ENCODE data around the gene GRN.
"Not testable (repeated sequence)": the region's sequence is repeated elsewhere in the genome, so short reads cannot be mapped to it uniquely, and the experiment has no call there.

Gene GRN

DNA sequence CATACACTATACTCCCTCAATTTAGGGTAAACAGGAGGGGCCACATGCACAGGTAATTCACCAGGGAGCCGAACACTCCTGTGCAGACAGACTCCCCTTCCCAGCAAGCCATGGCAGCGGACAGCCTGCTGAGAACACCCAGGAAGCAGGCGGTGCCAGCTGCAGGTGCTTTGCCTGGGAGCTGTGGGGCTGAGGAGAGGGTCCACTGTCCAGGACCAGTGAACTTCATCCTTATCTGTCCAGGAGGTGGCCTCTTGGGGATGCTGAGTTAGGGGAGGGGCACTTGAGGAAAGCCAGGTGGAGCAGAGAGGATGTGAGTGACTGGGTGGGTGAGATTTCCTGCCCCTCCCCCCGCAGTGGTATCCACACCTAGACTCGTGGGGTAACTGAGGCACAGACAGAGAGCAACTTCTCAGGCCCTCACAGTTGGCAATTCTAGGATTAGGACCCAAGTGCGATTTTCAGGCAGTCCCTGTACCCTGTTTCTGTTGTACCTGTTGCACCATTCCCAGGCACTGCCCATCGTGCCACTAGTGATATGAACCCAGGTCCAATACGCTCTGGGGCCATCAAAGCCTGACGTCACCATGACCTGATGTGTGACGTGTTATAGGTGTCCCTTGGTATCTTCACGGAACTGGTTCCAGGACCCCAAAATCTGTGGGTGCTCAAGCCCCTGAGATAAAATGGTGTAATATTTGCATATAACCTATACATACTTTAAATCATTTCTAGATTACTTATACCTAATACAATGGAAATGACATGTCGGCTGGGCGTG is 1.2 kb downstream of the GRN start:
- DNase-seq (ENCODE audit: low read depth in 3 of 3): no peak

DNA sequence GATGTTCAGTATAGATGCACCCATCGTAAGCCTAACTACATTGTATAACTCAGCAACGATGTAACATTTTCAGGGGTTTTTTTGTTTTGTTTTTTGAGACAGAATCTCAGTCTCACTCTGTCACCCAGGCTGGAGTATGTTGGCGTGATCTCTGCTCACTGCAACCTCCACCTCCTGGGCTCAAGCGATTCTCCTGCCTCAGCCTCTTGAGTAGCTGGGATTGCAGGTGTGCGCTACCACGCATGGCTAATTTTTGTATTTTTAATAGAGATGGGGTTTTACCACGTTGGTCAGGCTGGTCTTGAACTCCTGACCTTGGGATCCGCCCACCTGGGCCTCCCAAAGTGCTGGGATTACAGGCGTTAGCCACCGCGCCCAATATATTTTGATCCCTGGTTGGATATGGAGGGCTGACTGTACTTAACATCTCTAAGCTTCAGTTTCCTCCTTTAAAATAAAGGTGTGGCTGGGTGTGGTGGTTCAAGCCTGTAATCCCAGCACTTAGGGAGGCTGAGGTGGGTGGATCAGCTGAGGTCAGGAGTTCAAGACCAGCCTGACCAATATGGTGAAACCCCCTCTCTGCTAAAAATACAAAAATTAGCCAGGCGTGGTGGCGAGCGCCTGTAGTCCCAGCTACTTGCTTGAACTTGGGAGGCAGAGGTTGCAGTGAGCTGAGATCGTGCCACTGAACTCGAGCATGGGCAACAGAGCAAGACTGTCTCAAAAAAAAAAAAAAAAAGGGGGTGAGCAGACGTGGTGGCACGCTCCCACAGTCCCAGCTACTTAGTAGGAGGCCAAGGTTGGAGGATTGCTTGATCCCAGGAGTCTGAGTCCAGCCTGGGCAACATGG is 2.3 kb downstream of the GRN start:
- DNase-seq (ENCODE audit: low read depth in 3 of 3): not testable (repeated sequence)

DNA sequence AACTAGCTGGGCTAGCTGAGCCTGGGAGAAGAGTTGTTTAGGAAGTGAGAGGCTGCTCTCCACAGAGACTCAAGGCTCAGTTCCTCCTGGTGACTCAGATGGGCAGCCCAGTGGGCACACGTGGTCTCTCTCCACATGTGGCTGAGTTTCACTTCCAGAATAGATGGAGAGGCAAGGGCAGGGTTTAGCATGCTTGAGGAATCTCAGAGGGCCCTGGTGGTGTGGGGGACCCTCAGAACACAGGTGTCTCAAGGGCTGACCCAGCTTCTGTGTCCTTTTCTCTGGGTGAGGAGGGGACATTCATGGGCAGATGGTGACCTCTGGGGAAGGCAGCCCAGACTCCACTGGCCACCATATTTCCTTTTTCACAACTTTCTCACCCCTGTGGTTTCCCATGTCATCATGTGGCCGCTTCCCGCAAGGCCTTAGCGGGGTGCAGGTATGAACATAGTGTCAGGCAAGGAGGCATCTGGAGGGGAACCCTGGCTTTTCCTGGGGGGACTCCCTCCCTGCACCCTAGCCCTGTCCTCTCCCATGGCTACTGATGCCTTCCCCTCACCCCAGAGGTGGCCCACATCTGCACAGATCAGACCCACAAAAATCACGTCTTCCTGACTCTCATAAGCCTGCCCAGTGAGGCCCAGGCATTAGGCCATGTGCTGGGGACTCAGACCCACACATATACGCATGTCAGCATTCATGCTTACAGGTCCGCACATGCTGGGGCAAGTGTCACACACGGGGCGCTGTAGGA is 3.3 kb downstream of the GRN start:
- DNase-seq (ENCODE audit: low read depth in 3 of 3): no peak

DNA sequence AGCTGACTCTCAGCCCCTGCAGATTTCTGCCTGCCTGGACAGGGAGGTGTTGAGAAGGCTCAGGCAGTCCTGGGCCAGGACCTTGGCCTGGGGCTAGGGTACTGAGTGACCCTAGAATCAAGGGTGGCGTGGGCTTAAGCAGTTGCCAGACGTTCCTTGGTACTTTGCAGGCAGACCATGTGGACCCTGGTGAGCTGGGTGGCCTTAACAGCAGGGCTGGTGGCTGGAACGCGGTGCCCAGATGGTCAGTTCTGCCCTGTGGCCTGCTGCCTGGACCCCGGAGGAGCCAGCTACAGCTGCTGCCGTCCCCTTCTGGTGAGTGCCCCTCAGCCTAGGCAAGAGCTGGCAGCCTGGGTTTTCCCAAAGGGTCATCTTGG is 3.9 kb downstream of the GRN start:
- DNase-seq (ENCODE audit: low read depth in 3 of 3): no peak

DNA sequence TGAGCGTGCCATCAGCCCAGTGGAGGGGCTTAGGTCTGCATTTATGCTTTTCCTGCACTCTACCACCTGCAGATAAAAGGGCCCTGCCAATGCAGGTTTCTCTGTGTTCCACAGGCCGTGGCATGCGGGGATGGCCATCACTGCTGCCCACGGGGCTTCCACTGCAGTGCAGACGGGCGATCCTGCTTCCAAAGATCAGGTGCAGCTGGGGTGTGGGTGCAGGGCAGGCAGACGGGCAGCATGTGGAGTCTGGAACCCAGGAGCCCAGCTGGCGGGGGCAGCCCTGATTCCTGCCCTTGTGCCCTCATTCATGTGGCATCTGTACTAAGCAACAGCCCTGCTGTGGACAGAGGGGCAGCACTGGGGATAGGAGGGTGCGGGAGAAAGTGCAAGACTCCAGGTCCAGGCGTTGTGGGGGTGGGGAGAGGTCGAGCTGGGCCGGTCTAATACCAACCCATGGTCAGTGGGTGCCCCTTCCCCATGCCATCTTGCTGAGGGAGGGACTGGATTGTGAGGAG is 4.5 kb downstream of the GRN start:
- no peak for DNase-seq (ENCODE audit: low read depth in 3 of 3)

DNA sequence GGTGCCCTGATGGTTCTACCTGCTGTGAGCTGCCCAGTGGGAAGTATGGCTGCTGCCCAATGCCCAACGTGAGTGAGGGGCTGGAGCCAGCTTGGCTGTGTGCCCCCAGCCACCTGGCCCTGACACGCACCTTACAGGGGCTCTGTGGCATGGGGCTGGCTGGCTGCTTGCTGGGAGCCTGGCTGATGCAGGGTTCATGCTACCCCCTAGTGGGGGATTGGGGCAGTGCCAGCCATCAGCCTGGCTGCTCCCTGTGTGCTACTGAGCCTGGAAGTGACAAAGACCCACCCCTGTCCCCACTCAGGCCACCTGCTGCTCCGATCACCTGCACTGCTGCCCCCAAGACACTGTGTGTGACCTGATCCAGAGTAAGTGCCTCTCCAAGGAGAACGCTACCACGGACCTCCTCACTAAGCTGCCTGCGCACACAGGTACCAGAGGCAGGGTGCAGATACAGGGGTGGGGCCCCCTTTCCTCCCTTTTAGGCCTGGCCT is 5.7 kb downstream of the GRN start:
- DNase-seq (ENCODE audit: low read depth in 3 of 3): peak; percentile 57 to 61 (median 59)

DNA sequence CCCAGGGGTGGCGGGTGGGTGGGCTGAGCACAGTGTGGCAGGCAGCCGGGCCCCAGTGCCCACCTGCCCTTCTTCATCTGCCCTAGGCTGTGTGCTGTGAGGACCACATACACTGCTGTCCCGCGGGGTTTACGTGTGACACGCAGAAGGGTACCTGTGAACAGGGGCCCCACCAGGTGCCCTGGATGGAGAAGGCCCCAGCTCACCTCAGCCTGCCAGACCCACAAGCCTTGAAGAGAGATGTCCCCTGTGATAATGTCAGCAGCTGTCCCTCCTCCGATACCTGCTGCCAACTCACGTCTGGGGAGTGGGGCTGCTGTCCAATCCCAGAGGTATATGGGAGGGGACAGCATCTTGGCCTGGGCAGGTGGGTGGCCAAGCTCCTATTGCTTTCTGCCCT is 6.4 kb downstream of the GRN start:
- no peak for DNase-seq (ENCODE audit: low read depth in 3 of 3)

DNA sequence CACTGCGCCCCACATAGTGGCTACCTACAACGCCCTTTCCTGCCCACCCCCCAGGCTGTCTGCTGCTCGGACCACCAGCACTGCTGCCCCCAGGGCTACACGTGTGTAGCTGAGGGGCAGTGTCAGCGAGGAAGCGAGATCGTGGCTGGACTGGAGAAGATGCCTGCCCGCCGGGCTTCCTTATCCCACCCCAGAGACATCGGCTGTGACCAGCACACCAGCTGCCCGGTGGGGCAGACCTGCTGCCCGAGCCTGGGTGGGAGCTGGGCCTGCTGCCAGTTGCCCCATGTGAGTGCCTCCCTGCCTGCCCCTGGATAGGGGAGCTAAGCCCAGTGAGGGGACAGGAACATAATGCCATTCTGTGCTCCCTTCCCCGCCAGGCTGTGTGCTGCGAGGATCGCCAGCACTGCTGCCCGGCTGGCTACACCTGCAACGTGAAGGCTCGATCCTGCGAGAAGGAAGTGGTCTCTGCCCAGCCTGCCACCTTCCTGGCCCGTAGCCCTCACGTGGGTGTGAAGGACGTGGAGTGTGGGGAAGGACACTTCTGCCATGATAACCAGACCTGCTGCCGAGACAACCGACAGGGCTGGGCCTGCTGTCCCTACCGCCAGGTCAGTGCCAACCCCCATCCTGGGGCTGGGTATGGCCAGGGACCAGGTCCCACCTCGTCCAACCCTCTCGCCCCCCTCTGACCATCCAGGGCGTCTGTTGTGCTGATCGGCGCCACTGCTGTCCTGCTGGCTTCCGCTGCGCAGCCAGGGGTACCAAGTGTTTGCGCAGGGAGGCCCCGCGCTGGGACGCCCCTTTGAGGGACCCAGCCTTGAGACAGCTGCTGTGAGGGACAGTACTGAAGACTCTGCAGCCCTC is 7.1 kb downstream of the GRN start:
- no peak for DNase-seq (ENCODE audit: low read depth in 3 of 3)

DNA sequence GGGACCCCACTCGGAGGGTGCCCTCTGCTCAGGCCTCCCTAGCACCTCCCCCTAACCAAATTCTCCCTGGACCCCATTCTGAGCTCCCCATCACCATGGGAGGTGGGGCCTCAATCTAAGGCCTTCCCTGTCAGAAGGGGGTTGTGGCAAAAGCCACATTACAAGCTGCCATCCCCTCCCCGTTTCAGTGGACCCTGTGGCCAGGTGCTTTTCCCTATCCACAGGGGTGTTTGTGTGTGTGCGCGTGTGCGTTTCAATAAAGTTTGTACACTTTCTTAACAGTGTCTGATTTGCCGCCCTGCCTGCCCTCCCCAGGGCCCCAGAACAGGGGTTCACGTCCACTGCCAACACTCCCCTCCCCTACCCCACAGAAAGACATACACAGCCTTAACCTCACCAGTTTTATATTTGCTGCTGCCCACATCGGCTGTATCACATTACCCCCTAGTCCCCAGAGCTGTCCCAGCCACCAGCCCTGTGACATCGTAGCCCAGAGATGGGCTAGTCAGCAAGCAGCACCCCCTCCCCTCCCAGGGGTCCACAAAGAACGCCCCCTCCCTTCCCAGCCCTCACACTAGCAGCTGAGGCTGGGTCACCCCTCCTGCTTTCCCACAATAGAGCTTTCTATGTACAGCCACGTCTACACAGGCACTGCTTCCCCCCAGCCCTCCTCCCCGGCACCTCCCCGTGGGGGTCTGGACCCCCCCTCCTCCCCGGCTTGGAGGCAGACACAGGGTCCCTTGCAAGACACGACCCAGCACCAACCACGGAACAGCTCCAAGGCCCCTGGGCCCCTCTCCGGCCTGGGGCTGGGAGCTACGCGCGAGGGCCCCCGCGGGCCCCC is 7.9 kb downstream of the GRN start:
- no peak for DNase-seq (ENCODE audit: low read depth in 3 of 3)

DNA sequence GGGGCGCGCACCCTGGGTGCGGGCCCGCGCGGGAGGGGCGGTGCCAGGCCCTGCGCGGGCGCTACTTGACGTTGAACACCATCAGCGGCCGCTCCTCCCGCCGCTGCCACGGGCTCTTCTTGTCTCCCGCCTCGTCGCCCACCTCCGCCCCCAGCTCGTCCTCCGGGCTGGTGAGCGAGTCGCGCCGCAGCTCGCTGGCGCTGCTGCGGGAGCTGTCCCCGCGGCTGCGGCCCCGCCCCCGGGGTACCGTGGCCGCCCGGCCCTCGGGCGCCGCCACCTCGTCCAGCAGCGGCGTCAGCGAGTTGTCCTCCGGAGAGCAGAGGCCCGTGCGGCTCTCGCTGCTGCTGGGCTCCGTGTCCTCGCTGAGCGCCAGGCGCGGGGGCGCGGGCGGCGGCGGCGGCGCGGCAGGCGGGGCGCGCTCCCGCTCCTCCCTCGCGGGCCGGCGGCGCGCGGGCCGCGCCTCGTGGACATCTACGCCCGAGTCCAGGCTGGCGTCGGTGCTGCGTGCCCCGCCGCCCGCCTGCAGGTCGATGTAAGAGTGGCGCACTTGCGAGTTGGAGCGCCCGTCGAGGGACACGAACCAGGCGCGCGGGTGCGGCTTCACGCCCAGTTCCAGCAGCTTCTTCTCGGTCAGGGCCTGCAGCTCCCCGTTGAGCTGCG is 8.7 kb downstream of the GRN start:
- DNase-seq (ENCODE audit: low read depth in 3 of 3): no peak

DNA sequence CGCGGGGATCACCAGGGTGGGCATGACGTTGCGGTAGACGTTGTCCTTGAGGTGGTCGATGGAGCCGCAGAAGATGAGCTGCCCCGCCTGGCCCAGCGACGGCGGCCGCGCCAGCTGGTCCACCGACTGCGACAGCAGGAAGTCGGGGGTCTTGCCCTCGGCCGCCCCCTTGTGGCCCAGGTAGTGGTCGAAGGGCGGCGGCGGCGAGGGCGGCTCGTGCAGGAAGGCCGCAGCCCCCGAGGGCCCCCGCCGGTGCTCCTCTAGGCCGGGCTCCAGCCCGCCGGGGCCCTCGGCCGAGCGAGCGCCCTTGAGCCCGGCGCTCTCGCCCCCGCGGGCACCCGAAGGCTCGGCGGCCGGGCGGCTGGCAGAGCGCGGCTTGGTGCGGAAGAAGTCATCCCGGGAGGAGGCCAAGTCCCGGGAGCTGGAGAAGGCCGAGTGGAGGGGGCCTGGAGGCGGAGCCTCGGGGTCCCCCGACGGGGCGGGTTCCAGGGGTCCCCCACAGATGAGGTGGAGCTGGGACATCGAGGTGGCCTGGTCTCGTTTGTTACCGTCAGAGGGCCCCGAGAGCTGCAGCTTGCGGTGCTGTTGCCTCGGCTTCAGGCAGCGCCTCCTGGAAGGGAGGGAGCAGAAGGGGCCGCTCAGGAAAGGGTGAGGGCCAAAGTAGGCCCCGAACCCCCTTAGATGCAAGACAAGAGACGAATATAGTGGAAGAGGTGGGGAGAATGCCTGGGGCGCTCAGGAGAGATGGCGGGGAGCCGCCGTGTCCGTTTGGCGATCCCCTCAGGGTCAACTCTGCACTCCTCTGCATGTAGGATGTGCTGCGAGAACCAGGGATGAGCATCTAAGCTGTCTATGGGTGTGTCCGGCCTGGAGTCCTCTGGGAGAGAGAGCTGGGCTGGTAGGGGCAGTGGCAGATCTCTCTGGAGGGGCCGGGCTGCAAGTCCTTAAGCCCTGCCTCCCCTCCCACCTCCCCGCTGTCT is 9.8 kb downstream of the GRN start:
- peak; percentile 27 to 43 (median 42) for DNase-seq (ENCODE audit: low read depth in 3 of 3)

DNA sequence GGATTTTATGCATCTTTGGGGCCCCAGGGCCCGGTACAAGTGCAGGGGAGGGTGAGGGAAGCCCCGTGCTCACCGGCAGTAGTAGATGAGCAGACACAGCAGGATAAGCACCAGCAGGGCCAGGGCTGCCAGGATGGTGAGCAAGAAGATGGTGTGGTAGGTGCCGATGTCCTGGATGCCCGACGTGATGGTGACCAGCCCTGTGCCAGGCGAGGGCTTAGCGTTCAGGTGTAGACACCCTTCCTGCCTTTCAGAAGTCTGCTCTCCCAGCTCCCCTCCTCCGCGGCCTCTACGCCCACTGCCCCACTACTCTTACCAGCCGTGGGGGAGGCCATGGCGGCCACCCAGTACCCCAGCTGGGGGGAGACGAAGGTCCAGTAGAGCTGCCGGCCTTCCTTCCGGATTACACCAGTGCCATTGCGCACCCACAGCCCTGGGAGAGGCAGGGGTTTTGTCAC is 10.6 kb downstream of the GRN start:
- no peak for DNase-seq (ENCODE audit: low read depth in 3 of 3)

DNA sequence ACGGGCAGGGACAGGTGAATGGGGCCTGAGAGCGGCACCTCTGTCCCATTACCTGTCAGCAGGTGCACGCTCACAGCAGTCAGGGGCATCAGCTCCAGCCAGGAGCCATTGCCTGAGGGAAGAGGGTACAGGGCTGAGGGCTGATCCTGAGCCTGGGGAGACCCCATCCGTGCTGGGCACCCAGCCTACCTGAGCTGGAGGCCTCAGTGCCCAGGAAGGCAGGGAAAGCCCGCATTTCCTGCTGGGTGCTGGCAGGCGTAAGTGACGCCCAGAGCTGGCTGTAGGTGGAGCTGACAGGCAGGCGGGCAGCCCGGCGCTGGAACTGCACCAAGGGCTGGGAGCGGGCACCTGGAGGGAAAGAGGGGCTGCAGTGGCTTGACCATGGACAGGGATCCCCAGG is 11.1 kb downstream of the GRN start:
- DNase-seq (ENCODE audit: low read depth in 3 of 3): no peak

DNA sequence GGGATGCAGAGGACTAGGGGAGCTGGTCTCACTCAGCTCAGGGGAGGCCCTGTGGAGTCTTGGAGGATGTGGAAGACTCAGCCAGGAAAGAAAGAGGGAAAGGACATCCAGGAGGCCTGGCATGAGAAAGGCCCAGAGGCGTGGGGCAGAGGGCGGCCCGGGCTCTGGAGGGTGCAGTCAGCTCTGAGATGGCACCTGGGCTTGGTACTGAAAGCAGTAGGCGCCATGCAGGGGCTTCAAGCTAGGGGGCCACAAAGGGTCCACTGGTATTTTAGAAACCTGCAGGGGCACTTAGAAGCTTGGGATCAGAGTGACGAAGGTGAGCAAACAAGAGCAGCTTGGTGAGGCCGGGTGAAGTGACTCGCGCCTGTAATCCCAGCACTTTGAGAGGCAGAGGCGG is 13.0 kb downstream of the GRN start:
- DNase-seq (ENCODE audit: low read depth in 3 of 3): no peak

DNA sequence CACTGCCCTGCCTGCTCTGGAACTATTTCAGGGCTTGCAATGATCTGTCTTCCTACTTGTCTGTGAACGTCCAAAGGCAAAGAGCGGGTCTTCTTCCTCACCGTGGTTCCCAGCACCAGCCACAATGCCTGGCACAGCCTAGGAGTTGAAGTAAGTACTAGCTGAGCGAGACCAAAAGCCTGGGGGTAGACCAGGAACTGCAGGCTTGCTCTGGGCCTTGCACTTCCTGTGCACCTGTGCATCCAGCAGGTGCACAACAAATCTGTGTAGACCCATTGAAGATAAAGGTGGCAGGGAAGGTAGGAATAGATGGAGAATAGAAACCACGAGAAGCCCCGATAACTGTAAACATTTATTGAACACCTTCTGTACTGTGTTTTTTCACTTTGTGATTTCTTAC is 13.9 kb downstream of the GRN start:
- DNase-seq (ENCODE audit: low read depth in 3 of 3): no peak

DNA sequence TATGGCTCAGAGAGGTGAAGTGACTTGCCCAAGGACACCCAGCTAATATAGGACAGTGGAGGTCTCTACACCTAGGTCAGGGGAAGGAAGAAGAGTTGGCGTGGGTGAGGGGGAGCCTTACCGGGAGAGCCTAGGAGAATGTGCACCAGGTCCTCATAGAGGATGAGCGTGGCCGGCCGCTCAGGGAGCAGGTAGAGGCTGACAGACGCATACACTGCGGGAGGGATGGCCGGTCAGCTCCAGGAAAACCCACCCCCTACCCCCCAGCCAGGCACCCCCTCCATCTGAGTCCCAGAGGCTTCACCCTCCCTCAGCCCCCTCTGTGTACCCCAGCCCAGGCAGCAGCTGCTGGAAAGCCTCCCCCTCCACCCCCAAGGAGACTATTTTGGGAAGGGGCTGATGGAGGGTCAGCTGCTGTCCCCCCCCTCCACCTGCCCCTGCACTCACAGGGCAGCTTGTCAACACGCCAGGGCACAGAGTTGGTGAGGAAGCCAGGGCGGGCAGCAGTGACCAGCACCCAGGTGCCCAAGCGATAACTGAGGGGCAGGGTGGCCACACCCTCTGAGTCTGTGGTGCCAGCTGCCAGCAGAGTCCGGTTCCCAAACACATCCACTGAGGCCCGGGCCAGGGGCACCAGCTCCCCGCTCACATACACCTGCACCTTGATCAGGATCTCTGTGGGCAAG is 14.5 kb downstream of the GRN start:
- no peak for DNase-seq (ENCODE audit: low read depth in 3 of 3)

DNA sequence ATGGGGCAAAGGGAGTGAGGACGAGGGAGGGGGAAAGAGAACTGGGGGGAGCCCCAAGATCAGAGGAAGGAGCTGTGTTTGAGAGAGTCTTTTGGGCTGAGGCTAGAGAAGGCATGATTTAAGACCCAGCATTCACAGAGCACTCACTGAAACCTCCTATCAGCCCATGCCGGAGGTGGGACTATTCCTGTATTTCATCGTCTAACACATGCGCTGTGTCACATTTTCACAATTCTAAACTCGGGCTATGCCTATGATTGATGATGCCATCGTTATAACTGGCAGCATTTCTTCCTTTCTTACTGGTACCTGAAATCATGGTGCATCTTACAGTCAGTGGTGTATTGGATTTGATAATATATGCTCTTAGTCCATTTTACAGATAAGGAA is 15.0 kb downstream of the GRN start:
- no peak for DNase-seq (ENCODE audit: low read depth in 3 of 3)

DNA sequence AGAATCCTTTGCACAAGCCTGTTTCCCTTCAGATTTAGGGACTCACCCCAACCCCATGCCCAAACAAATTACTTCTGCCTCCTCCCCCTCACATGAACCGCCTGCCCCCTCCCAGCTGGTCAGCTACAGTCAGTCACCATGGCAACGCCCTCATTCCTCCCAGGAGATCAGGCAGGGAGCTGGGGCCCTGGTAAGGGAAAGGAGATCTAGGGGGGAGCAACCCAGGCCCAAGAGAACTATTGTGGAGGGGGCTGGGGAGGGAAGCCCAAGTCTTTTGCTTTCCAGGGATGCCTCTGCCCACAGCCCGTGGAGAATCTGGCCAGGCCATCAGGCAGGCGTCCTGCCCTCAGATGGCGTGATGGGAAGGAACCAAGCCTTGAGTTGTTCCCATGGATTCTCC is 15.7 kb downstream of the GRN start:
- DNase-seq (ENCODE audit: low read depth in 3 of 3): no peak

Measured in stimulated activated CD4-positive, alpha-beta T cell treated with anti-CD3 and anti-CD28 coated beads, TNF-alpha, amount 100 ng/mL, for 4 hours (primary cell).